Measurements from ENCODE around the gene AP2S1.
A peak's percentile ranks its signal among the peaks of the same experiment; 100 is the strongest.

Gene AP2S1

GRCh38 chr19:46834984-46835383 is 15.7 kb downstream of the AP2S1 start (continued):
- TF ChIP-seq ZBTB48 (tag by site-specific recombination; IDR thresholded peaks at IDR 0.05) = no peak
- TF ChIP-seq ZNF76 (tag by site-specific recombination; IDR thresholded peaks at IDR 0.05; ENCODE audit: borderline replicate concordance, low read depth) = no peak
- no peak for TF ChIP-seq SP3 (tag by site-specific recombination; IDR thresholded peaks at IDR 0.05)
- TF ChIP-seq ZNF280D (tag by site-specific recombination; IDR thresholded peaks at IDR 0.05) = 0 out of 2 replicates have a peak, but pooled peaks have one; percentile 32
- no peak for TF ChIP-seq SCRT2 (tag by site-specific recombination; IDR thresholded peaks at IDR 0.05)

GRCh38 chr19:46834121-46834520 is 16.5 kb downstream of the AP2S1 start:
- POLR2A ChIA-PET = interaction anchor here (1.2 to 1.3 kb wide), 2 partner anchors 17 to 46 kb away, joined by 3 to 4 read pairs; partner anchors contain the start of genes AP2S1 and SLC1A5

More at GRCh38 chr19:46834121-46834520, 16.5 kb downstream of the AP2S1 start:
- TF ChIP-seq REST (tag by site-specific recombination; IDR thresholded peaks at IDR 0.05) = no peak
- TF ChIP-seq ZNF558 (tag by site-specific recombination; IDR thresholded peaks at IDR 0.05) = no peak
- no peak for TF ChIP-seq ZNF155 (tag by site-specific recombination; IDR thresholded peaks at IDR 0.05)
- no peak for TF ChIP-seq MEIS1 (CRISPR knock-in tag; IDR thresholded peaks at IDR 0.05; ENCODE audit: borderline replicate concordance)
- no peak for TF ChIP-seq BCL11A (tag by site-specific recombination; IDR thresholded peaks at IDR 0.05; ENCODE audit: low read depth)
- TF ChIP-seq ZNF398 (tag by site-specific recombination; IDR thresholded peaks at IDR 0.05) = no peak
- no peak for TF ChIP-seq ZBTB1 (tag by site-specific recombination; IDR thresholded peaks at IDR 0.05)
- no peak for TF ChIP-seq ZSCAN4 (tag by site-specific recombination; IDR thresholded peaks at IDR 0.05)
- no peak for TF ChIP-seq ZNF140 (tag by site-specific recombination; IDR thresholded peaks at IDR 0.05)
- no peak overlapping the region for H3K27ac ChIP-seq (ENCODE audit: extremely low read depth, low read depth, low read length)
- peaks cover 8 to 18% of the 10 kb centered on the region in 2 experiments; a peak in 2 of 3 replicates for H3K36me3 ChIP-seq (ENCODE audit: control insufficient read depth in 2 of 2, insufficient read depth in 1 of 2, low read length in 2 of 2)
- no peaks in the 10 kb centered on the region for H3K4me1 ChIP-seq (ENCODE audit: control insufficient read depth, insufficient read depth, low read length)
- CTCF ChIA-PET = interaction anchor here (1.0 to 1.2 kb wide), 4 partner anchors 67 to 92 kb away, joined by 3 to 8 read pairs (median 4); no protein-coding TSS in a partner anchor
- H3K9me3 ChIP-seq (ENCODE audit: control insufficient read depth, insufficient read depth, low read depth, low read length) = no peaks in the 10 kb centered on the region
- H3K4me3 ChIP-seq (ENCODE audit: low read depth, low read length) = no peak overlapping the region

All from HEK293 (cell line).